Uterus (tissue), 4 donors: Measurements from ENCODE around the gene RTN4RL2. TPM values are rescaled to one million over a fixed set of nuclear protein-coding genes. Genes with fewer than 3 reads are reported as not detected.

Experiments used
- DNase-seq, 2 donors: peaks; one replicate each; pipeline ENCODE4 v3.0.0-alpha.2; 2019 to 2020
- H3K27ac ChIP-seq, 2 donors: fragments of 200-600 bp; sonication (generic); 1 replicate in 1 of 2; 2 replicates in 1 of 2; pipeline ENCODE4 v1.5.1; 2016 to 2018
- H3K27me3 ChIP-seq, 2 donors: fragments of 200-600 bp; sonication (generic); one replicate each; pipeline ENCODE4 v1.5.1; 2018 to 2019; ENCODE audit warnings: control low read depth in 1 of 2
- H3K36me3 ChIP-seq, 2 donors: fragments of 200-600 bp; sonication (generic); one replicate each; pipeline ENCODE4 v1.5.1; 2019; ENCODE audit warnings: control low read depth in 1 of 2
- H3K4me1 ChIP-seq, 2 donors: fragments of 200-600 bp; sonication (generic); one replicate each; pipeline ENCODE4 v1.5.1; 2018 to 2019; ENCODE audit warnings: control low read depth in 1 of 2
- H3K4me3 ChIP-seq, 2 donors: fragments of 200-600 bp; sonication (generic); 1 replicate in 1 of 2; 2 replicates in 1 of 2; pipeline ENCODE4 v1.5.1; 2018 to 2019; ENCODE audit warnings: mild to moderate bottlenecking in 1 of 2
- H3K9me3 ChIP-seq, 2 donors: fragments of 200-600 bp; sonication (generic); one replicate each; pipeline ENCODE4 v1.5.1; 2019; ENCODE audit warnings: control low read depth in 1 of 2
- CTCF ChIP-seq, 4 experiments: fragments of 200-600 bp in 2 of 4; fragments of 450-650 bp in 2 of 4; sonication (generic) in 2 of 4; IDR thresholded peaks; one replicate each; pipeline ENCODE4 v1.5.1; 2016 to 2019; ENCODE audit warnings: antibody characterized with exemption in 4 of 4, mild to moderate bottlenecking in 2 of 4, moderate library complexity in 1 of 4
- POLR2A ChIP-seq, 2 donors: fragments of 450-650 bp; IDR thresholded peaks; one replicate each; pipeline ENCODE4 v1.6.1; 2016; ENCODE audit warnings: antibody characterized with exemption in 2 of 2, mild to moderate bottlenecking in 1 of 2, moderate library complexity in 1 of 2
- intact Hi-C: fragments of 100-400 bp; cut with DNase I; formaldehyde crosslinking; loops from one replicate; pipeline ENCODE4 v1.15.1; 2023; ENCODE audit warnings: low total_unique reads
- total RNA-seq, 4 donors: library from RNA; depleted of rRNA in 3 of 4; stranded (reverse); fragments of >200 nt in 3 of 4; gene quantifications; one replicate each; pipeline versions ENCODE4 v1.1.0 to v1.2.4, GENCODE V29; 2014 to 2023
- donor health status: DM: yes; HTN: yes; CAD: no.

Gene RTN4RL2
- total RNA-seq, 4 donors from 2014 or later: 1.7 TPM; not detected in 3

- DNase-seq: no peak
- no peak for TF ChIP-seq POLR2A (IDR thresholded peaks at IDR 0.05)
- no peak for TF ChIP-seq CTCF (IDR thresholded peaks at IDR 0.05)
- no peaks in the 10 kb centered on the region for H3K4me1 ChIP-seq
- no peaks in the 10 kb centered on the region for H3K27me3 ChIP-seq
- H3K27ac ChIP-seq: peak overlapping the region; percentile 84
- H3K36me3 ChIP-seq: no peaks in the 10 kb centered on the region
- H3K9me3 ChIP-seq: no peaks in the 10 kb centered on the region
- intact Hi-C loops: no loop called here
- H3K4me3 ChIP-seq: no peak overlapping the region
Observed at GRCh38 chr11:57512646-57513451, 52.5 kb downstream of the RTN4RL2 start.

- Histone ChIP-seq H3K9me3 (no peaks in the 10 kb centered on the region), H3K27me3 (no peaks in the 10 kb centered on the region), H3K36me3 (no peaks in the 10 kb centered on the region), H3K27ac (peak overlapping the region; percentile 84), H3K4me1 (no peaks in the 10 kb centered on the region), H3K4me3 (peak overlapping the region in 1 of 2 donors; percentile 63)
- intact Hi-C loops: no loop called here
- no peak for DNase-seq
- TF ChIP-seq POLR2A (IDR thresholded peaks at IDR 0.05): no peak
- TF ChIP-seq CTCF (IDR thresholded peaks at IDR 0.05): no peak
Observed at GRCh38 chr11:57513452-57513795, 53.1 kb downstream of the RTN4RL2 start.

- TF ChIP-seq CTCF (IDR thresholded peaks at IDR 0.05) (no peak), POLR2A (IDR thresholded peaks at IDR 0.05) (no peak)
- Histone ChIP-seq H3K4me3 (peak overlapping the region; percentile 63 to 82), H3K9me3 (no peaks in the 10 kb centered on the region), H3K36me3 (no peaks in the 10 kb centered on the region), H3K27me3 (no peaks in the 10 kb centered on the region), H3K27ac (peak overlapping the region; percentile 84), H3K4me1 (no peaks in the 10 kb centered on the region)
- intact Hi-C loops: no loop called here
- DNase-seq: peak; percentile 40 to 41
Observed at GRCh38 chr11:57513911-57514537, 53.7 kb downstream of the RTN4RL2 start.

- H3K27me3 ChIP-seq: no peaks in the 10 kb centered on the region
- no peaks in the 10 kb centered on the region for H3K9me3 ChIP-seq
- peak overlapping the region; percentile 84 for H3K27ac ChIP-seq
- TF ChIP-seq CTCF (IDR thresholded peaks at IDR 0.05) (no peak), POLR2A (IDR thresholded peaks at IDR 0.05) (no peak)
- peak; percentile 60 to 61 for DNase-seq
- no peaks in the 10 kb centered on the region for H3K4me1 ChIP-seq
- no peaks in the 10 kb centered on the region for H3K36me3 ChIP-seq
- intact Hi-C loops: no loop called here
- H3K4me3 ChIP-seq: peak overlapping the region; percentile 63 to 82
Observed at GRCh38 chr11:57514538-57515331, 54.4 kb downstream of the RTN4RL2 start.
